Fibroblast of lung (primary cell): ENCODE results near the gene GSG1L. TPM values are rescaled to one million over a fixed set of nuclear protein-coding genes. Genes with fewer than 3 reads are reported as not detected.

Experiments
- DNase-seq, 2 donors: peaks; one replicate each; pipeline versions ENCODE4 v3.0.0 to v3.0.0-alpha.2; 2010; ENCODE audit warnings: low read depth in 2 of 2
- H2AFZ ChIP-seq: 2 replicates; pipeline ENCODE4 v1.5.1; 2012; ENCODE audit warnings: low read length, control low read depth, inconsistent platforms
- H3K27ac ChIP-seq: 2 replicates; pipeline ENCODE4 v1.5.1; 2011; ENCODE audit warnings: low read length, control low read depth; ENCODE audit not compliant: insufficient read depth
- H3K27me3 ChIP-seq: 2 replicates; pipeline ENCODE4 v1.5.1; 2011; ENCODE audit warnings: mild to moderate bottlenecking, low read length; ENCODE audit not compliant: control insufficient read depth, insufficient read depth
- H3K36me3 ChIP-seq: 2 replicates; pipeline ENCODE4 v1.5.1; 2011; ENCODE audit warnings: low read length; ENCODE audit not compliant: control insufficient read depth, insufficient read depth
- H3K4me1 ChIP-seq: 2 replicates; pipeline ENCODE4 v1.5.1; 2011; ENCODE audit warnings: low read length; ENCODE audit not compliant: control insufficient read depth, insufficient read depth; ENCODE audit errors: extremely low read depth
- H3K4me2 ChIP-seq: 2 replicates; pipeline ENCODE4 v1.5.1; 2011; ENCODE audit warnings: low read length, control low read depth; ENCODE audit not compliant: insufficient read depth; ENCODE audit errors: extremely low read depth
- H3K4me3 ChIP-seq, 4 experiments: fragments of 200-600 bp in 1 of 4; sonication (generic) in 1 of 4; replicated peaks in 1 of 4; 2 replicates each; pipeline ENCODE4 v1.5.1; 2011 to 2016; ENCODE audit warnings: low read length in 4 of 4, low read depth in 3 of 4, mild to moderate bottlenecking in 3 of 4, control low read depth in 2 of 4, inconsistent platforms in 1 of 4, mixed read lengths in 1 of 4; ENCODE audit not compliant: insufficient read depth in 1 of 4; ENCODE audit errors: control extremely low read depth in 1 of 4
- H3K79me2 ChIP-seq: 2 replicates; pipeline ENCODE4 v1.5.1; 2012; ENCODE audit warnings: mild to moderate bottlenecking, low read length, inconsistent platforms; ENCODE audit not compliant: control insufficient read depth, insufficient read depth
- H3K9ac ChIP-seq: 2 replicates; pipeline ENCODE4 v1.5.1; 2011; ENCODE audit warnings: mild to moderate bottlenecking, low read length, control low read depth; ENCODE audit not compliant: insufficient read depth
- H3K9me3 ChIP-seq: 2 replicates; pipeline ENCODE4 v1.5.1; 2012; ENCODE audit warnings: low read depth, low read length; ENCODE audit not compliant: control insufficient read depth, insufficient read depth
- H4K20me1 ChIP-seq: 2 replicates; pipeline ENCODE4 v1.5.1; 2011; ENCODE audit warnings: low read length; ENCODE audit not compliant: control insufficient read depth, insufficient read depth; ENCODE audit errors: extremely low read depth
- CTCF ChIP-seq, 2 donors: IDR thresholded peaks in 1 of 2; conservative IDR thresholded peaks in 1 of 2; 1 replicate in 1 of 2; 2 replicates in 1 of 2; pipeline ENCODE4 v1.5.1; 2011 to 2012; ENCODE audit warnings: low read length in 2 of 2, control low read depth in 1 of 2, inconsistent platforms in 1 of 2, low read depth in 1 of 2, mild to moderate bottlenecking in 1 of 2
- EZH2 ChIP-seq: IDR thresholded peaks from 2 replicates; pipeline ENCODE4 v1.5.1; 2012; ENCODE audit warnings: low read length, control low read depth, mild to moderate bottlenecking; ENCODE audit errors: missing control alignments
- polyA plus RNA-seq, 2 donors: library from polyadenylated mRNA; depleted of rRNA in 1 of 2; stranded (reverse) in 1 of 2; unstranded in 1 of 2; fragments of >200 nt; gene quantifications; 2 replicates each; pipeline ENCODE4 v1.2.1, GENCODE V29; 2011 to 2012; ENCODE audit warnings: missing spikeins in 1 of 2
- total RNA-seq: library from RNA; depleted of rRNA; stranded (reverse); fragments of >200 nt; gene quantifications from 2 replicates; pipeline ENCODE4 v1.2.1, GENCODE V29; 2014

The GSG1L gene
- total and polyA plus RNA-seq, 2 donors (not counting 1 experiment from before 2014, with no cell fraction given) = not detected

GRCh38 chr16:28010671-28011070, 52.8 kb downstream of the GSG1L start:
- H3K4me2 ChIP-seq = no peak overlapping the region
- DNase-seq = no peak

GRCh38 chr16:28009586-28010373, 53.7 kb downstream of the GSG1L start:
- DNase-seq = no peak
- H3K27me3 ChIP-seq = no peaks in the 10 kb centered on the region
- no peaks in the 10 kb centered on the region for H4K20me1 ChIP-seq
- H3K4me1 ChIP-seq = no peaks in the 10 kb centered on the region
- no peak overlapping the region for H3K4me3 ChIP-seq
- no peak overlapping the region for H3K9ac ChIP-seq
- H3K9me3 ChIP-seq = no peaks in the 10 kb centered on the region
- no peak overlapping the region for H3K4me2 ChIP-seq
- H3K27ac ChIP-seq = no peak overlapping the region
- H3K36me3 ChIP-seq = no peaks in the 10 kb centered on the region
- TF ChIP-seq CTCF (conservative IDR thresholded peaks at IDR 0.05 in 1 of 2, IDR thresholded peaks at IDR 0.05 in 1 of 2; ENCODE audit: low read depth in 1 of 2, low read length in 2 of 2) (no peak), EZH2 (no peak)
- H2AFZ ChIP-seq = no peak overlapping the region
- H3K79me2 ChIP-seq = no peaks in the 10 kb centered on the region

More at GRCh38 chr16:28010671-28011070, 52.8 kb downstream of the GSG1L start:
- TF ChIP-seq EZH2 (no peak), CTCF (conservative IDR thresholded peaks at IDR 0.05 in 1 of 2, IDR thresholded peaks at IDR 0.05 in 1 of 2; ENCODE audit: low read depth in 1 of 2, low read length in 2 of 2) (no peak)
- H3K4me3 ChIP-seq = no peak overlapping the region
- no peaks in the 10 kb centered on the region for H3K27me3 ChIP-seq
- no peak overlapping the region for H3K9ac ChIP-seq
- no peak overlapping the region for H2AFZ ChIP-seq
- H3K9me3 ChIP-seq = no peaks in the 10 kb centered on the region
- H4K20me1 ChIP-seq = no peaks in the 10 kb centered on the region
- H3K27ac ChIP-seq = no peak overlapping the region
- H3K4me1 ChIP-seq = no peaks in the 10 kb centered on the region
- H3K79me2 ChIP-seq = no peaks in the 10 kb centered on the region
- H3K36me3 ChIP-seq = no peaks in the 10 kb centered on the region

GRCh38 chr16:28003923-28004322, 59.6 kb downstream of the GSG1L start:
- Histone ChIP-seq H4K20me1 (no peaks in the 10 kb centered on the region), H3K27me3 (no peaks in the 10 kb centered on the region), H3K79me2 (no peaks in the 10 kb centered on the region), H3K9me3 (no peaks in the 10 kb centered on the region), H3K4me1 (no peaks in the 10 kb centered on the region), H3K9ac (no peak overlapping the region), H3K4me2 (no peak overlapping the region), H2AFZ (no peak overlapping the region), H3K4me3 (no peak overlapping the region), H3K36me3 (no peaks in the 10 kb centered on the region), H3K27ac (no peak overlapping the region)
- no peak for DNase-seq
- no peak for TF ChIP-seq CTCF (conservative IDR thresholded peaks at IDR 0.05 in 1 of 2, IDR thresholded peaks at IDR 0.05 in 1 of 2; ENCODE audit: low read depth in 1 of 2, low read length in 2 of 2)
- no peak for TF ChIP-seq EZH2
